ENCODE data around the gene KCNMB4.
A peak's percentile ranks its signal among the peaks of the same experiment; 100 is the strongest.

Gene KCNMB4

DNA sequence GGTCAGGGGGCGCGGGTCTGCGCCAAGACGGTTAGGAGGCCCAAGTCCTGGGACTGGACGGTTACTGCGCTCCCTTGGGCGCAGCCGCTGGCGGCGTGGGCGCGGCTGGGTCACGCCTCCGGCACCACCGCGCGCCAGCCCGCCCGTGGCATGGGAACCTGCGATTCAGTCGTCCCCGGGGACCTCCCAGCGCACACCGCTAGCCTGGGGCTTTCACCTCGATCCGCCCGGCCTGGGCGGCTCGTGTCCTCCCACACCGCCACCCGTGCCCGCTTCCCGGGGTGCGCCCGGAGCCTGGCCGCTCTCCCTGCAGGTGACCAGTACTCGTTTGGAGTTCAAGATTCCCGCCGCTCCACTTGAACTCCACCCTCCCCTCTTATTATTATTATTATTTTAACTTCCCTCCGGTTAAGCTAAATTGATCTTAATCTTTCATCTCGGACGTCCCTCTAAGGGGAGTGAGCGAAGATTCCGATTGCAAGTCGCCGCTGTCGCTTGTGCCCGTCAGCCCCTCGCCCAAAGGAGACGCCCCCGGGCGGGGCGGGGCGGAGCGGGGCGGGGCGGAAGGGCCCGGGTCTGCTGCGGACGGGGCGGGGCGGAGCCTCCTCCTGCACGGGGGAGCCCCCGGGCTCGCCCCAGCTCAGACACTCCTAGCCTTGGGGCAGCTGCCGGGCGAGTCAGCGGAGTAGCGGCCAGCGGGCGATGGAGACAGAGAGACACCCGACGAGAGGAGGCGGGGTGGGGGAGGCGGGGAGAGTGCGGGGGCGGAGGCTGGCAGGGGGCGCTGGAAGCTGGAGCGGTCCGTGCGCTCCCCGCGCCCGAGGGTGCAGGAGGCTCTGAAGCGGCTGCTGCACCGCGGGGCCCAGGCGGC lies at the start of gene KCNMB4:
Gene KCNMB4 (plus strand): TSS at position 643 of the 871 bp plus-strand sequence. CDS start 445 bp downstream, outside the sequence.
- no peak for FAIRE-seq
- DNase-seq (ENCODE audit: low spot score): peak; percentile 81

DNA sequence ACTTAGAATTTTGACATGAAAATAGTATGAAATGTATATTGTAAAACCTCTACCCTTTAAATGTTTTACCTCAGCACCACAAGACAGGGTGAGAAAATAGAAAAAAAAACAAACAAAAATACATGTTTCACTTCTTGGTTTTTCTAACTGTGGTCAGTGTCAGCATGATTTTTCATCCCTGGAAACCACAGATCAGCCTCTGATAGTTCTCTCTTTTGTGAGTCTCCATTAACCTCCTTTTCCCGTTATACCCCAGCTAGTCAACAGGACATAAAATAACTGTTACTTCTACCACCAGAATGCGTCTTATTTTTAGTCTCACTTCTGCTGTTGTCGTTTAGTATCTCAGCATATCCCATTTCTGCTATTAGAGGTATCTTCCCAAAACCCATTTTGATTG lies 48.3 kb upstream of the KCNMB4 start:
- no peak for FAIRE-seq
- no peak for DNase-seq (ENCODE audit: low spot score)

- FAIRE-seq: no peak
- DNase-seq (ENCODE audit: low spot score): no peak
These were observed 46.5 kb upstream of the KCNMB4 start for GRCh38 chr12:70319605-70320004.

DNA sequence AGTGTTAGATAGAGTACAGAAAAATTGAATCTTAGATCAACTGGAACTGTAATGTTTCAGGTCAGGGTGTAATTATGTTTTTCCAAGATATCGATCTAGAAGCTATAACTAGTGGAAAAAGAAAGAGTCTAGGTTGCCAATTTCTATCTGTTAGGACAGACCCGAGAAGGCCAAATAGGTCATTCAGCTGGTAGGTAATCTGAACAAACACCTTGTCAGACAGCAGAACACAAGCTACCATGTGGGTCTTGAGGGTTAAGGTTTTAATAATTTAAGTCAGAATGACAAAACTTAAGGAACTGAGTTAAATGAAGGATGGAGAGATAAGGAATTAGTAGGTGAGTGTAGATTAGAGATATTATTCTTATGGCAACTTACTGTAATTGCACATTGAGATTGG lies 44.9 kb upstream of the KCNMB4 start:
- DNase-seq (ENCODE audit: low spot score): no peak
- no peak for FAIRE-seq

- DNase-seq (ENCODE audit: low spot score) (no peak), FAIRE-seq (no peak)
These were observed 38.5 kb upstream of the KCNMB4 start for GRCh38 chr12:70327541-70327940.

GRCh38 chr12:70329728-70330127 lies 36.4 kb upstream of the KCNMB4 start:
- FAIRE-seq (no peak), DNase-seq (ENCODE audit: low spot score) (no peak)

- no peak for DNase-seq (ENCODE audit: low spot score)
- FAIRE-seq: no peak
These were observed 35.9 kb upstream of the KCNMB4 start for GRCh38 chr12:70330158-70330557.

DNA sequence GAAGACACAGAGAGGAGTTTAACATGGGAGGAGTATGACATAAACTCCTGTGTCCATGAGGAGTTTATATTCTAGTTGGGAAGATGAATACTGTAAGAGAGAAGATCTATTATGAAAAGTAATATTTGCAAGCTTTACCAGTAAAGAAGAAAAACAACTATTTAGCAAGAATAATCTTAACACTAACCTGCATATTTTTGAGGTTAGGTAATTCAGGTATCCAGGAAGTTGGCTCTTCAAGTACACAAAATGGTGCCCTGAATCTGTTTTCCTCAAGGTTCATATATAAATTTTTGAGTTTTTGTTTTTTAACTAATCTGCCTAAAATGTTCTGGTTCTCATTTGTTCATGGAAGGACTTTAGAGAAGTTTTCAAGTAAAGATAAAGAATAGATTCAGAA lies 33.9 kb upstream of the KCNMB4 start:
- no peak for FAIRE-seq
- no peak for DNase-seq (ENCODE audit: low spot score)

GRCh38 chr12:70334742-70335141 lies 31.3 kb upstream of the KCNMB4 start:
- no peak for DNase-seq (ENCODE audit: low spot score)
- no peak for FAIRE-seq

- DNase-seq (ENCODE audit: low spot score) (no peak), FAIRE-seq (no peak)
These were observed 27.6 kb upstream of the KCNMB4 start for GRCh38 chr12:70338531-70338930.

DNA sequence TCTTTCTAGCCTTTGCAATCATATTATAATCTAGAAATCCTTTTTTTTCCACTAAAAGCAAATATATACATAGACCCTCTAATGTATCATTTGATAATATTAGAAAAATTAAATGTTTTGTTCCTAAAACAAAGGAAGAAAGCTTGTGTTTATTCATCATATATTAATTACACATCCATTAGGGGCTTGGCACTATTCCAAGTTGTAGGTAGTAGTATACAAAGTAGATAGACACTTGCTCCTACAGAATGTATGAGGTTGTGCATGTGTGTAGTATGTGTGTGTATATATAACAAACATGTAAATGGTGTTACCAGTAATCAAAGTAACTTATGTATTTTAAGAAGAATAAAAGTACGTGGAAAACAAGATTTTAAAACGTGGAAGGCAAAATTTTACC lies 15.0 kb upstream of the KCNMB4 start:
- DNase-seq (ENCODE audit: low spot score): no peak
- FAIRE-seq: no peak

DNA sequence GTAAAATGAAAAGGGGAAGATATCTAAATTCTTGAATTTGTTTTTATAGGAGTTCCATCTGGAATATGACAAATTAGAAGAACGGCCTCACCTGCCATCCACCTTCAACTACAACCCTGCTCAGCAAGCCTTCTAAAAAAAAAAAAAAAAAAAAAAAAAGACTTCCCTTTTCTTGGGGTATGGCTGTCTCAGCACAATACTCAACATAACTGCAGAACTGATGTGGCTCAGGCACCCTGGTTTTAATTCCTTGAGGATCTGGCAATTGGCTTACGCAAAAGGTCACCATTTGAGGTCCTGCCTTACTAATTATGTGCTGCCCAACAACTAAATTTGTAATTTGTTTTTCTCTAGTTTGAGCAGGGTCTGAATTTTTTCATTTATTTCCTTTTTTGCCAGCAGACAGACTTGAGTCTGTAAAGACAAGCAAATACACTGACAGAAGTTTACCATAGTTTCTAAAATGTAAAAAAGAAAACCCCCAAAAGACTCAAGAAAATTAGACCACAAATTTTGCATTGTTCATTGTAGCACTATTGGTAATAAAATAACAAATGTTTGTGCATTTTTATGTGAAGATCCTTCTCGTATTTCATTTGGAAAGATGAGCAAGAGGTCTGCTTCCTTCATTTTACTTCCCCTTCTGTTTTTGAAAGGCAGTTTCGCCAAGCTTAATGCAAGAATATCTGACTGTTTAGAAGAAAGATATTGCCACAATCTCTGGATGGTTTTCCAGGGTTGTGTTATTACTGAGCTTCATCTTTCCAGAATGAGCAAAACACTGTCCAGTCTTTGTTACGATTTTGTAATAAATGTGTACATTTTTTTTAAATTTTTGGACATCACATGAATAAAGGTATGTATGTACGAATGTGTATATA lies 12.1 kb upstream of the KCNMB4 start:
- no peak for DNase-seq (ENCODE audit: low spot score)
- FAIRE-seq: no peak

DNA sequence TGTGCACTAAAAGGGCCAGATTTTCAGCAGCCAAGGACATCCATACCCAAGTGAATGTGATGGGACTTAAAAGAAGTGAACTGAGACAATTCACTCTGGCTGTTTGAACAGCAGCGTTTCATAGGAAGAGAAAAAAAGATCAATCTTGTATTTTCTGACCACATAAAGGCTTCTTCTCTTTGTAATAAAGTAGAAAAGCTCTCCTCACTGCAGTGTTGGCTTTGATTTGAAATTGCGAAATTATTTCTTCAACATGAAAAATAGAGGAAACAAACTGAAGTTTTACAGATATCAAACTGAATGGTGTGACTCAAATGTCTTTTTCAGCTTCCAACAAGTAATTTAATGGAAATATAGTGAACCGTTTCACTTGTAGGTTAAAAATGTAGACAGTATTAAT lies 11.3 kb upstream of the KCNMB4 start:
- no peak for DNase-seq (ENCODE audit: low spot score)
- no peak for FAIRE-seq

GRCh38 chr12:70355972-70356371 lies 10.1 kb upstream of the KCNMB4 start:
- DNase-seq (ENCODE audit: low spot score): no peak
- FAIRE-seq: no peak

GRCh38 chr12:70359458-70360197 lies 6.5 kb upstream of the KCNMB4 start:
- DNase-seq (ENCODE audit: low spot score): no peak
- FAIRE-seq: no peak

DNA sequence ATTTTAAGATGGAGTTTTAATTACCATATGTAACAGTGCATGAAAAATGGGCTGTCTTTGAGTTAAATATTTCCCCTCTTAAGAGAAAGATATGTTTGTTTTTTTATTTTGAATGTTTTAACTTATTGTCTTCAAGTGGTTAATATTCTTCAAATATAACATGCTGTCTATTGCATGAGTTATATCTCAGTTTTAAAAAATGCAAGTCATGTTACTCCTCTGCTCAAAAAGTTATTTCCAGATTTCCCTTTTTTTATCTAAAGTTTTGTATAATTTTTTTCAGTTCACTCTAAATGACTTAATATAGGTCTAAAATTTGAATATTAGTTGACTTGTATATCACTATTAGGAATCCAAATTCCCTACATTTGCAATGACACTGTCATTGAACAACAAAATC lies 5.9 kb upstream of the KCNMB4 start:
- DNase-seq (ENCODE audit: low spot score): no peak
- no peak for FAIRE-seq

- DNase-seq (ENCODE audit: low spot score): peak; percentile 16
- no peak for FAIRE-seq
These were observed 1.2 kb upstream of the KCNMB4 start for GRCh38 chr12:70364695-70365397.

DNA sequence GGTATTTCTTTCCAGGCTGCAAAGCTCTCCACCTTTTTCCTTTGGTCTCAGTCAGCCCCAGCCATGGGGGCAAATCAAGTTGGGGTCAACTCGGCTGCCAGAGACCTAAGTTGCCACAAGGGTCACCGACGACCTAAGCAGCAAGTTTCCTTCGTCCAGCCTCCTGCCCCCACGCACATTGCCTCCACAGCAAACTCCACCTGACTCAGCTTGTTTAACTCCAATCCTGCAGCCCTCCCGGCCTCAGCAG lies 767 bp upstream of the KCNMB4 start:
- DNase-seq (ENCODE audit: low spot score) (no peak), FAIRE-seq (no peak)

DNA sequence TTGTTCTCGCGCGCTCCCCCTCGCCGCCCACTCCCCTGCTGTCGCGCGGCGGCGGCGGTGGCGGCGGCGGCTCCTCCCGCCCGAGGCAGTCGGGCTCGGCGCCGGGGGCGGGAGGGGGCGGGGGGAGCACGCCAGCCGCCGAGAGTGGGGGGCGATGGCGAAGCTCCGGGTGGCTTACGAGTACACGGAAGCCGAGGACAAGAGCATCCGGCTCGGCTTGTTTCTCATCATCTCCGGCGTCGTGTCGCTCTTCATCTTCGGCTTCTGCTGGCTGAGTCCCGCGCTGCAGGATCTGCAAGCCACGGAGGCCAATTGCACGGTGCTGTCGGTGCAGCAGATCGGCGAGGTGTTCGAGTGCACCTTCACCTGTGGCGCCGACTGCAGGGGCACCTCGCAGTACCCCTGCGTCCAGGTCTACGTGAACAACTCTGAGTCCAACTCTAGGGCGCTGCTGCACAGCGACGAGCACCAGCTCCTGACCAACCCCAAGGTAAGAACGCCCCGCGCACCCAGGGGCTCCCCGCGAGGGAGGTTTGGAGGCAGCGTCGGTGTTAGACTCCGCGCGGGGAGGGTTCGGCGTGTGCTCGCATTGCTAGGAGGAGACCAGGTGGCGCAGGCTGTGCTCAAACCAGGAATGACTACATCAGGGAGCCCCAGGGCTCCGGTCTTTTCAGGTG lies 629 bp downstream of the KCNMB4 start:
- no peak for FAIRE-seq
- DNase-seq (ENCODE audit: low spot score): peak; percentile 38

- DNase-seq (ENCODE audit: low spot score) (no peak), FAIRE-seq (no peak)
These were observed 1.4 kb downstream of the KCNMB4 start for GRCh38 chr12:70367258-70368141.
